NOMO-1 (cell line): Measurements from ENCODE around the gene MTRF1.

Experiments
- DNase-seq, 2 experiments: peaks; one replicate each; lab custom pipeline; 2025; ENCODE audit not compliant: unreplicated experiment in 2 of 2; lab: John Stamatoyannopoulos, UW

MTRF1 gene

GRCh38 chr13:41231025-41231677 is 32.2 kb downstream of the MTRF1 start:
- DNase-seq, result no peak

GRCh38 chr13:41229356-41229755 is 34.0 kb downstream of the MTRF1 start:
- no peak for DNase-seq

GRCh38 chr13:41224113-41225110 is 39.0 kb downstream of the MTRF1 start:
- no peak for DNase-seq

GRCh38 chr13:41222259-41222852 is 41.0 kb downstream of the MTRF1 start:
- peak in 1 of 2 experiments; percentile 46 for DNase-seq

GRCh38 chr13:41220401-41220800 is 43.0 kb downstream of the MTRF1 start:
- DNase-seq, result no peak

GRCh38 chr13:41216160-41216559 is 47.2 kb downstream of the MTRF1 start:
- no peak for DNase-seq

GRCh38 chr13:41213919-41214318 is 49.5 kb downstream of the MTRF1 start:
- DNase-seq, result no peak

GRCh38 chr13:41213316-41213715 is 50.1 kb downstream of the MTRF1 start:
- no peak for DNase-seq

GRCh38 chr13:41212881-41213280 is 50.5 kb downstream of the MTRF1 start:
- DNase-seq, result no peak

- no peak for DNase-seq
Measured at GRCh38 chr13:41211062-41211461, 52.3 kb downstream of the MTRF1 start.

GRCh38 chr13:41206467-41206866 is 56.9 kb downstream of the MTRF1 start:
- DNase-seq, result no peak

GRCh38 chr13:41203810-41204209 is 59.6 kb downstream of the MTRF1 start:
- DNase-seq, result no peak

GRCh38 chr13:41200126-41200525 is 63.2 kb downstream of the MTRF1 start:
- no peak for DNase-seq

- DNase-seq, result peak; percentile 56 to 67
Measured at GRCh38 chr13:41199526-41199925, 63.9 kb downstream of the MTRF1 start.

GRCh38 chr13:41199079-41199478 is 64.3 kb downstream of the MTRF1 start:
- DNase-seq, result no peak

- no peak for DNase-seq
Measured at GRCh38 chr13:41196620-41197019, 66.8 kb downstream of the MTRF1 start.

GRCh38 chr13:41196011-41196410 is 67.4 kb downstream of the MTRF1 start:
- DNase-seq, result no peak

GRCh38 chr13:41193919-41194824 is 69.2 kb downstream of the MTRF1 start, which contains the start of gene KBTBD7:
Gene KBTBD7 (minus strand): TSS chr13:41194569. CDS start chr13:41194257, 312 bp downstream.
- DNase-seq, result peak; percentile 89 to 94

- no peak for DNase-seq
Measured at GRCh38 chr13:41193469-41193868, 69.9 kb downstream of the MTRF1 start.

GRCh38 chr13:41188584-41188983 is 74.8 kb downstream of the MTRF1 start:
- DNase-seq, result no peak
